ENCODE results near the gene PDSS2. TPM values are rescaled to one million over a fixed set of nuclear protein-coding genes. Genes with fewer than 3 reads are reported as not detected.
A peak's percentile ranks its signal among the peaks of the same experiment; 100 is the strongest.

The PDSS2 gene
- total RNA-seq, 1 experiment from 2014 or later, result 10.2 TPM

DNA sequence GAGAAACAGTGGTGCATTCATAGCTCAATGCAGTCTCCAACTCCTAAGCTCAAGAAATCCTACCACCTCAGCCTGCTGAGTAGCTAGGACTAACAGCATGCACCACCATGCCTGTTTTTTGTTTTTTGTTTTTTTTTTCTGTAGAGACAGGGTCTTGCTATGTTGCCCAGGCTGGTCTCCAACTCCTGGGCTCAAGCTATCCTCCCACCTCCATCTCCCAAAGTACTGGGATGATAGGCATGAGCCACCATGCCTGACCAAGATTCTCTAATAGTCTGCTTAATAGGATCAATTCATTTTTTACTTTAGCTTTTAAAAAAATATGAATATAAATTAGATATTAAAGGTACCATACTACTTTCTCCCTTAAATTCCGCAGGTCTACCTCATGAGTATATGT is 191.7 kb downstream of the PDSS2 start:
- no TSS peak for BruUV-seq (replicated peaks)
- DNase-seq (ENCODE audit: unreplicated experiment), result no peak
- ChIA-PET CTCF (interaction anchor here (0.6 to 2.1 kb wide), 5 partner anchors 13 to 782 kb away, joined by 4 to 7 read pairs (median 4); partner anchors contain the start of gene BEND3), POLR2A (interaction anchor here (0.5 kb wide), 1 partner anchor 390 kb away, joined by 3 read pairs; no protein-coding TSS in a partner anchor)
- Mint-ChIP-seq H3K27ac (ENCODE audit: low read depth, unreplicated experiment) (no peak overlapping the region), H3K27me3 (ENCODE audit: insufficient read depth, unreplicated experiment) (no peaks in the 10 kb centered on the region), H3K4me1 (ENCODE audit: insufficient read depth, unreplicated experiment) (peaks cover 10% of the 10 kb centered on the region), H3K9me3 (ENCODE audit: unreplicated experiment) (no peaks in the 10 kb centered on the region), H3K36me3 (ENCODE audit: insufficient read depth, unreplicated experiment) (no peaks in the 10 kb centered on the region), H3K4me3 (ENCODE audit: unreplicated experiment) (no peak overlapping the region)
- TF ChIP-seq, protein P1, sequence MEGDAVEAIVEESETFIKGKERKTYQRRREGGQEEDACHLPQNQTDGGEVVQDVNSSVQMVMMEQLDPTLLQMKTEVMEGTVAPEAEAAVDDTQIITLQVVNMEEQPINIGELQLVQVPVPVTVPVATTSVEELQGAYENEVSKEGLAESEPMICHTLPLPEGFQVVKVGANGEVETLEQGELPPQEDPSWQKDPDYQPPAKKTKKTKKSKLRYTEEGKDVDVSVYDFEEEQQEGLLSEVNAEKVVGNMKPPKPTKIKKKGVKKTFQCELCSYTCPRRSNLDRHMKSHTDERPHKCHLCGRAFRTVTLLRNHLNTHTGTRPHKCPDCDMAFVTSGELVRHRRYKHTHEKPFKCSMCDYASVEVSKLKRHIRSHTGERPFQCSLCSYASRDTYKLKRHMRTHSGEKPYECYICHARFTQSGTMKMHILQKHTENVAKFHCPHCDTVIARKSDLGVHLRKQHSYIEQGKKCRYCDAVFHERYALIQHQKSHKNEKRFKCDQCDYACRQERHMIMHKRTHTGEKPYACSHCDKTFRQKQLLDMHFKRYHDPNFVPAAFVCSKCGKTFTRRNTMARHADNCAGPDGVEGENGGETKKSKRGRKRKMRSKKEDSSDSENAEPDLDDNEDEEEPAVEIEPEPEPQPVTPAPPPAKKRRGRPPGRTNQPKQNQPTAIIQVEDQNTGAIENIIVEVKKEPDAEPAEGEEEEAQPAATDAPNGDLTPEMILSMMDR (IDR thresholded peaks at IDR 0.05; ENCODE audit: unreplicated experiment), result no peak
- intact Hi-C loops (cut with micrococcal nuclease), result no loop called here

DNA sequence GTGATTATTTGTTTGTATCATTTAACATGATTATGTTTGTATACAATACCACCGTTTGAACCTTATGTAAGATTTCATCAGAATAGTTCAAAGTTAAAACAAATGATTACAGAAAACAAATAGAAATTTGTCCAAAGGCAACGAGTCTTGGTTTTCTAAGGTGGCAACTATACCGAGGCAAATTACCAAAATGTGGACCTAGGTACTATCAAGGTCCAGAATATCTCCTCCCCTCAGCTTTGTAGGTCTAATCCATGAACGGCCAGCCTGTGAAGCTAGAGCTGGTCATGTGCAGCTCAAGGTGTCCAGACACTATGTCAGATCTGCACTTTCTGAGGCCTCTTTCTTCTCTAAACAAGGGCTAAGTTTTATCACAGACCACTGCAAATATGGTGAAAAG is 192.4 kb downstream of the PDSS2 start:
- Mint-ChIP-seq H3K4me3 (ENCODE audit: unreplicated experiment) (no peak overlapping the region), H3K9me3 (ENCODE audit: unreplicated experiment) (no peaks in the 10 kb centered on the region), H3K27ac (ENCODE audit: low read depth, unreplicated experiment) (no peak overlapping the region), H3K27me3 (ENCODE audit: insufficient read depth, unreplicated experiment) (no peaks in the 10 kb centered on the region), H3K4me1 (ENCODE audit: insufficient read depth, unreplicated experiment) (peaks cover 10% of the 10 kb centered on the region), H3K36me3 (ENCODE audit: insufficient read depth, unreplicated experiment) (peaks cover under 1% of the 10 kb centered on the region)
- no TSS peak for BruUV-seq (replicated peaks)
- intact Hi-C loops (cut with micrococcal nuclease), result no loop called here
- TF ChIP-seq, protein P1 (IDR thresholded peaks at IDR 0.05; ENCODE audit: unreplicated experiment), result no peak
- DNase-seq (ENCODE audit: unreplicated experiment), result no peak
- POLR2A ChIA-PET, result interaction anchor here (0.7 to 1.2 kb wide), 2 partner anchors 20 to 67 kb away, joined by 4 to 5 read pairs; no protein-coding TSS in a partner anchor
- CTCF ChIA-PET, result interaction anchor here (0.6 to 2.1 kb wide), 2 partner anchors 13 to 18 kb away, joined by 4 to 7 read pairs; no protein-coding TSS in a partner anchor

DNA sequence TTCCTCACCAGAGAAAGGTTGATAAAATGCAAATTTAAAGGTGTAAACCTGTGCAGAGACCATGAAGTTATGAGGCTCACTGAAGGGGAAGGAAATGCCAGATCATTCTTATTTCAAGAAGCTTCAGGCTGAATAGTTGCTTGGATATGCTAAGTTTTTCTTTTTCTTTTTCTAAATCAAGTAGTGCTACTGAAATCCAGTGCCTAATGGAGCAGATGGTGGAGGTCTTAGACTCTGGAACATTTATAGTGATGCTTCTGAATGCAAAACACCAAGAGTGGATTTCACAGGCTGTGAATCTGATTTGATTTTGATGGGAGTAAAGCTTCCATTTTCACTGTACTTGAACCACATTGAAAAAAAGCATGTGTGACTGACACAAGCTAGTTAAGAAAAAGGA is 192.8 kb downstream of the PDSS2 start:
- intact Hi-C loops (cut with micrococcal nuclease), result no loop called here
- CTCF ChIA-PET, result interaction anchor here (1.2 to 2.1 kb wide), 2 partner anchors 18 to 81 kb away, joined by 3 to 7 read pairs; no protein-coding TSS in a partner anchor
- no TSS peak for BruUV-seq (replicated peaks)

DNA sequence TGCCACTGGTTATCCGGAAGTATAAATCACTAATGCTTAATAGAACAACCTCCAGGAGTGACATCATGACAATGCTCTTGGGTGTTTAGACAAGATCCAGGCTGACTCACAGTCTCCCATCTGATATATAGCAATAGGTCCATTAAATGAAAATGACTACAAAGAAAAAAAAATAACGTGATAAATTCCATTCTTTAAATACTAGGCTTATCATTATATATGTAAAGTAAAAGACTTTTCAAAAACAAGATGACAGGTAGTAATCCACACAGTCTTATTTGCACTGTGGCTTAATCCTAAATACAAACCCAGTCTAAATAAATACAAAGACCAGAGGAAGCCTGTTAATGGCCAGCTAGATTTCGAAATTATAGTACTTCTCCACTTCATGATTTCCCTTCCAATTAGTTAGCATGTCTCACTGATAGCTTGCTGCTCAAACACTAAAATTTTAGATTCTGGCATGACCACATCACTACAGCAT is 195.0 kb downstream of the PDSS2 start:
- peaks cover 4% of the 10 kb centered on the region for H3K36me3 Mint-ChIP-seq (ENCODE audit: insufficient read depth, unreplicated experiment)
- CTCF ChIA-PET, result interaction anchor here (1.1 kb wide), 1 partner anchor 54 kb away, joined by 8 read pairs; no protein-coding TSS in a partner anchor
- peak; percentile 69 for DNase-seq (ENCODE audit: unreplicated experiment)
- H3K9me3 Mint-ChIP-seq (ENCODE audit: unreplicated experiment), result no peaks in the 10 kb centered on the region
- TF ChIP-seq, protein P1 (IDR thresholded peaks at IDR 0.05; ENCODE audit: unreplicated experiment), result no peak
- no peaks in the 10 kb centered on the region for H3K27me3 Mint-ChIP-seq (ENCODE audit: insufficient read depth, unreplicated experiment)
- intact Hi-C loops (cut with micrococcal nuclease), result no loop called here
- peaks cover 10% of the 10 kb centered on the region for H3K4me1 Mint-ChIP-seq (ENCODE audit: insufficient read depth, unreplicated experiment)
- BruUV-seq (replicated peaks), result no TSS peak
- H3K27ac Mint-ChIP-seq (ENCODE audit: low read depth, unreplicated experiment), result peak overlapping the region; percentile 7
- no peak overlapping the region for H3K4me3 Mint-ChIP-seq (ENCODE audit: unreplicated experiment)
- POLR2A ChIA-PET, result interaction anchor here (0.6 to 3.3 kb wide), 7 partner anchors 13 to 195 kb away, joined by 3 to 26 read pairs (median 5); partner anchors contain the start of gene PDSS2

More for the DNA sequence above, 192.8 kb downstream of the PDSS2 start:
- no peaks in the 10 kb centered on the region for H3K27me3 Mint-ChIP-seq (ENCODE audit: insufficient read depth, unreplicated experiment)
- H3K27ac Mint-ChIP-seq (ENCODE audit: low read depth, unreplicated experiment), result no peak overlapping the region
- H3K4me3 Mint-ChIP-seq (ENCODE audit: unreplicated experiment), result no peak overlapping the region
- DNase-seq (ENCODE audit: unreplicated experiment), result no peak
- H3K9me3 Mint-ChIP-seq (ENCODE audit: unreplicated experiment), result no peaks in the 10 kb centered on the region
- TF ChIP-seq, protein P1 (IDR thresholded peaks at IDR 0.05; ENCODE audit: unreplicated experiment), result no peak
- POLR2A ChIA-PET, result interaction anchor here (0.7 to 1.2 kb wide), 2 partner anchors 19 to 67 kb away, joined by 4 to 5 read pairs; no protein-coding TSS in a partner anchor
- H3K4me1 Mint-ChIP-seq (ENCODE audit: insufficient read depth, unreplicated experiment), result peaks cover 10% of the 10 kb centered on the region
- H3K36me3 Mint-ChIP-seq (ENCODE audit: insufficient read depth, unreplicated experiment), result peaks cover 4% of the 10 kb centered on the region
